ENCODE results near the gene KRT72. TPM values are rescaled to one million over a fixed set of nuclear protein-coding genes. Genes with fewer than 3 reads are reported as not detected.

KRT72 gene
- polyA plus RNA-seq, 1 donor (not counting 4 experiments of a cell fraction or from before 2014, with no cell fraction given): not detected

- Histone ChIP-seq H3K27ac (ENCODE audit: control insufficient read depth, insufficient read depth, low read length) (no peak overlapping the region), H3K27me3 (ENCODE audit: control insufficient read depth, extremely low read depth, insufficient read depth, low read length) (peaks cover 11% of the 10 kb centered on the region), H2AFZ (ENCODE audit: control insufficient read depth, low read length) (no peak overlapping the region), H3K4me2 (ENCODE audit: control insufficient read depth, extremely low read depth, insufficient read depth, low read depth, low read length) (no peak overlapping the region), H3K4me1 (ENCODE audit: control insufficient read depth, extremely low read depth, insufficient read depth, low read length) (no peaks in the 10 kb centered on the region), H3K9ac (ENCODE audit: control insufficient read depth, extremely low read depth, insufficient read depth, low read length) (no peak overlapping the region), H3K79me2 (ENCODE audit: control insufficient read depth, insufficient read depth, low read length) (no peaks in the 10 kb centered on the region), H3K4me3 (ENCODE audit: control insufficient read depth in 2 of 3, extremely low read depth in 1 of 3, insufficient read depth in 2 of 3, low read depth in 1 of 3, low read length in 3 of 3) (no peak overlapping the region), H4K20me1 (ENCODE audit: control insufficient read depth, extremely low read depth, insufficient read depth, low read length) (no peaks in the 10 kb centered on the region), H3K36me3 (ENCODE audit: control insufficient read depth in 2 of 2, extremely low read depth in 1 of 2, insufficient read depth in 2 of 2, low read length in 2 of 2) (no peaks in the 10 kb centered on the region), H3K9me1 (ENCODE audit: control insufficient read depth, extremely low read depth, insufficient read depth, low read length) (no peaks in the 10 kb centered on the region), H3K9me3 (ENCODE audit: control insufficient read depth, low read depth, low read length) (no peaks in the 10 kb centered on the region)
- DNase-seq (ENCODE audit: low read depth, low spot score) (no peak), FAIRE-seq (no peak)
- dilution Hi-C loops (cut with MboI; ENCODE audit: extremely low pct_ligation_motif_present, low sequenced_read_pairs): no loop called here
- TF ChIP-seq, protein P1, sequence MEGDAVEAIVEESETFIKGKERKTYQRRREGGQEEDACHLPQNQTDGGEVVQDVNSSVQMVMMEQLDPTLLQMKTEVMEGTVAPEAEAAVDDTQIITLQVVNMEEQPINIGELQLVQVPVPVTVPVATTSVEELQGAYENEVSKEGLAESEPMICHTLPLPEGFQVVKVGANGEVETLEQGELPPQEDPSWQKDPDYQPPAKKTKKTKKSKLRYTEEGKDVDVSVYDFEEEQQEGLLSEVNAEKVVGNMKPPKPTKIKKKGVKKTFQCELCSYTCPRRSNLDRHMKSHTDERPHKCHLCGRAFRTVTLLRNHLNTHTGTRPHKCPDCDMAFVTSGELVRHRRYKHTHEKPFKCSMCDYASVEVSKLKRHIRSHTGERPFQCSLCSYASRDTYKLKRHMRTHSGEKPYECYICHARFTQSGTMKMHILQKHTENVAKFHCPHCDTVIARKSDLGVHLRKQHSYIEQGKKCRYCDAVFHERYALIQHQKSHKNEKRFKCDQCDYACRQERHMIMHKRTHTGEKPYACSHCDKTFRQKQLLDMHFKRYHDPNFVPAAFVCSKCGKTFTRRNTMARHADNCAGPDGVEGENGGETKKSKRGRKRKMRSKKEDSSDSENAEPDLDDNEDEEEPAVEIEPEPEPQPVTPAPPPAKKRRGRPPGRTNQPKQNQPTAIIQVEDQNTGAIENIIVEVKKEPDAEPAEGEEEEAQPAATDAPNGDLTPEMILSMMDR (optimal IDR thresholded peaks at IDR 0.05 in 1 of 3, IDR thresholded peaks at IDR 0.05 in 1 of 3, conservative IDR thresholded peaks at IDR 0.05 in 1 of 3; ENCODE audit: extremely low read depth in 1 of 3, insufficient read depth in 2 of 3, low read length in 3 of 3): no peak
- no peak for TF ChIP-seq EZH2 (IDR thresholded peaks at IDR 0.05; ENCODE audit: low read length)
Observed at GRCh38 chr12:52641468-52641867, 40.2 kb upstream of the KRT72 start.

DNA sequence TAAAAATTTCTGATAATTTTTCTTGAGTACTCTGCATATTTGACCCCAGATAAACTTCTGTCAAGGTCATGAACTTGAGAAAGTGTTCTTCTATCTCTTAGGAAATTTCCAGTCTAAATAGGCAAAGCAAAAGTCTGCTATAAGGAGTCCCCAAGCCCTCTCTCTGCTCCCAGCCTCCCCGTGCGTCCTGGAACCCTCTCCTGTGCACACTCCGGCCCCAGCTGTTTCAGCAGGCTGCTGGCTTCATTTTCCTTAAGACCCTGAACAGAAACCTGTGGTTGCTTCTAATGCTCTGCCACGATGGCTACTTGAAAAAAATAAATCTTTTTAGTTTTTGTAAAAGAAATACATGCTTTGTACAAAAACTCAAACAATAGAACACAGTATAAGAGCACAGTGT is 36.0 kb upstream of the KRT72 start:
- H3K79me2 ChIP-seq (ENCODE audit: control insufficient read depth, insufficient read depth, low read length): no peaks in the 10 kb centered on the region

More for the DNA sequence above, 36.0 kb upstream of the KRT72 start:
- Histone ChIP-seq H3K4me3 (ENCODE audit: control insufficient read depth in 2 of 3, extremely low read depth in 1 of 3, insufficient read depth in 2 of 3, low read depth in 1 of 3, low read length in 3 of 3) (no peak overlapping the region), H3K4me2 (ENCODE audit: control insufficient read depth, extremely low read depth, insufficient read depth, low read depth, low read length) (no peak overlapping the region), H3K9me3 (ENCODE audit: control insufficient read depth, low read depth, low read length) (no peaks in the 10 kb centered on the region), H3K4me1 (ENCODE audit: control insufficient read depth, extremely low read depth, insufficient read depth, low read length) (no peaks in the 10 kb centered on the region), H3K36me3 (ENCODE audit: control insufficient read depth in 2 of 2, extremely low read depth in 1 of 2, insufficient read depth in 2 of 2, low read length in 2 of 2) (no peaks in the 10 kb centered on the region), H2AFZ (ENCODE audit: control insufficient read depth, low read length) (no peak overlapping the region), H3K27ac (ENCODE audit: control insufficient read depth, insufficient read depth, low read length) (no peak overlapping the region), H4K20me1 (ENCODE audit: control insufficient read depth, extremely low read depth, insufficient read depth, low read length) (no peaks in the 10 kb centered on the region), H3K27me3 (ENCODE audit: control insufficient read depth, extremely low read depth, insufficient read depth, low read length) (peaks cover 4% of the 10 kb centered on the region), H3K9ac (ENCODE audit: control insufficient read depth, extremely low read depth, insufficient read depth, low read length) (no peak overlapping the region), H3K9me1 (ENCODE audit: control insufficient read depth, extremely low read depth, insufficient read depth, low read length) (no peaks in the 10 kb centered on the region)
- DNase-seq (ENCODE audit: low read depth, low spot score) (no peak), FAIRE-seq (no peak)
- TF ChIP-seq, protein P1 (optimal IDR thresholded peaks at IDR 0.05 in 1 of 3, IDR thresholded peaks at IDR 0.05 in 1 of 3, conservative IDR thresholded peaks at IDR 0.05 in 1 of 3; ENCODE audit: extremely low read depth in 1 of 3, insufficient read depth in 2 of 3, low read length in 3 of 3): no peak
- no peak for TF ChIP-seq EZH2 (IDR thresholded peaks at IDR 0.05; ENCODE audit: low read length)
- dilution Hi-C loops (cut with MboI; ENCODE audit: extremely low pct_ligation_motif_present, low sequenced_read_pairs): no loop called here

Data from keratinocyte (primary cell).